Adrenal gland (tissue), 5 donors: ENCODE data around the gene PDLIM4.

Experiments used
- CTCF ChIP-seq, 6 experiments: fragments of 450-650 bp in 4 of 6; fragments of 200-600 bp in 2 of 6; sonication (generic) in 1 of 6; IDR thresholded peaks; 1 replicate in 5 of 6; 2 replicates in 1 of 6; pipeline versions ENCODE4 v1.5.1 to v1.8.0; 2016 to 2021; ENCODE audit warnings: antibody characterized with exemption in 6 of 6, mild to moderate bottlenecking in 2 of 6, moderate library complexity in 1 of 6
- POLR2A ChIP-seq, 2 donors: fragments of 450-650 bp; IDR thresholded peaks; one replicate each; pipeline ENCODE4 v1.6.1; 2017; ENCODE audit warnings: antibody characterized with exemption in 2 of 2, mild to moderate bottlenecking in 2 of 2, moderate library complexity in 1 of 2
- donor health status: DM: no; HTN: no; CAD: no.

GRCh38 chr5:132239776-132240175 lies 17.7 kb upstream of the PDLIM4 start:
- TF ChIP-seq CTCF (IDR thresholded peaks at IDR 0.05): no peak
- TF ChIP-seq POLR2A (IDR thresholded peaks at IDR 0.05): no peak
